Esophagus muscularis mucosa (tissue), 4 donors: ENCODE measurements around the gene GLT8D2. TPM values are rescaled to one million over a fixed set of nuclear protein-coding genes. Genes with fewer than 3 reads are reported as not detected.

Experiments used
- DNase-seq: peaks from one replicate; pipeline ENCODE4 v3.0.0-alpha.2; 2017; ENCODE audit errors: extremely low spot score
- H3K27ac ChIP-seq, 4 donors: fragments of 200-600 bp; sonication (generic); replicated peaks in 1 of 4; 1 replicate in 3 of 4; 2 replicates in 1 of 4; pipeline ENCODE4 v1.5.1; 2016 to 2019; ENCODE audit warnings: mild to moderate bottlenecking in 1 of 4
- H3K27me3 ChIP-seq, 4 donors: fragments of 200-600 bp; sonication (generic); one replicate each; pipeline versions ENCODE4 v1.5.1 to v1.6.0; 2016 to 2019
- H3K36me3 ChIP-seq, 4 donors: fragments of 200-600 bp; sonication (generic); one replicate each; pipeline ENCODE4 v1.5.1; 2016 to 2019
- H3K4me1 ChIP-seq, 4 donors: fragments of 200-600 bp; sonication (generic); one replicate each; pipeline ENCODE4 v1.5.1; 2016 to 2019
- H3K4me3 ChIP-seq, 4 donors: fragments of 200-600 bp; sonication (generic); 1 replicate in 2 of 4; 2 replicates in 2 of 4; pipeline ENCODE4 v1.5.1; 2016 to 2019; ENCODE audit warnings: mild to moderate bottlenecking in 4 of 4, moderate library complexity in 1 of 4
- H3K9me3 ChIP-seq, 4 donors: fragments of 200-600 bp; sonication (generic); 1 replicate in 3 of 4; 2 replicates in 1 of 4; pipeline ENCODE4 v1.5.1; 2016 to 2019
- CTCF ChIP-seq, 3 experiments: fragments of 200-600 bp in 2 of 3; fragments of 450-650 bp in 1 of 3; sonication (generic) in 2 of 3; IDR thresholded peaks; one replicate each; pipeline ENCODE4 v1.5.1; 2017 to 2019; ENCODE audit warnings: antibody characterized with exemption in 3 of 3, mild to moderate bottlenecking in 2 of 3, moderate library complexity in 1 of 3
- EP300 ChIP-seq: sonication (generic); formaldehyde crosslinking; IDR thresholded peaks from one replicate; pipeline ENCODE4 v1.6.1; 2017; ENCODE audit warnings: antibody characterized with exemption
- POLR2A ChIP-seq: fragments of 450-650 bp; IDR thresholded peaks from one replicate; pipeline ENCODE4 v1.6.1; 2017; ENCODE audit warnings: antibody characterized with exemption, moderate library complexity, mild to moderate bottlenecking, low read depth
- POLR2AphosphoS5 ChIP-seq, 2 donors: sonication (generic); formaldehyde crosslinking; IDR thresholded peaks; one replicate each; pipeline ENCODE4 v1.6.1; 2017; ENCODE audit warnings: antibody characterized with exemption in 2 of 2
- WGBS: methylation state at CpG from one replicate; pipeline ENCODE4 v1.1.5; 2018; 5-methylcytosine and 5-hydroxymethylcytosine counted together
- intact Hi-C: fragments of 100-400 bp; cut with DNase I; formaldehyde crosslinking; loops from one replicate; pipeline ENCODE4 v1.15.1; 2023
- total RNA-seq, 4 donors: library from RNA; depleted of rRNA; stranded (reverse); fragments of >200 nt; gene quantifications; one replicate each; pipeline versions ENCODE4 v1.1.0 to v1.2.1, GENCODE V29; 2016

GLT8D2 gene
- total RNA-seq, 4 donors from 2014 or later, result 7.1 to 13.6 (median 11.0) TPM

GRCh38 chr12:103969391-103969790 is 80.6 kb downstream of the GLT8D2 start:
- 36% methylated on average over 2 of the region's 2 CpGs for WGBS
- no peak for TF ChIP-seq EP300
- no peak for TF ChIP-seq POLR2A
- no peak for TF ChIP-seq CTCF (IDR thresholded peaks at IDR 0.05)
- no peak for TF ChIP-seq POLR2AphosphoS5 (IDR thresholded peaks at IDR 0.05)
- Histone ChIP-seq H3K27ac (peak overlapping the region in 1 of 4 donors; percentile 15), H3K9me3 (no peaks in the 10 kb centered on the region), H3K4me1 (peaks cover 37 to 73% (median 69%) of the 10 kb centered on the region in 4 donors), H3K4me3 (no peak overlapping the region), H3K27me3 (no peaks in the 10 kb centered on the region), H3K36me3 (peaks cover 0 to 5% (median 0%) of the 10 kb centered on the region in 4 donors)
- DNase-seq, result no peak
- intact Hi-C loops, result loop anchor here (5.0 kb wide), 1 partner anchor 93 kb away; the partner anchor contains the start of gene HCFC2

- TF ChIP-seq POLR2A, result no peak
- no peak for TF ChIP-seq POLR2AphosphoS5 (IDR thresholded peaks at IDR 0.05)
- no peak for TF ChIP-seq EP300
- no peak for TF ChIP-seq CTCF (IDR thresholded peaks at IDR 0.05)
- Histone ChIP-seq H3K27me3 (no peaks in the 10 kb centered on the region), H3K4me1 (peaks cover 48 to 69% (median 67%) of the 10 kb centered on the region in 4 donors), H3K36me3 (no peaks in the 10 kb centered on the region), H3K27ac (peak overlapping the region; percentile 95 to 98 (median 97)), H3K4me3 (peak overlapping the region; percentile 84 to 96 (median 92)), H3K9me3 (no peaks in the 10 kb centered on the region)
- DNase-seq, result no peak
- 9% methylated on average over 1 of the region's 1 CpG for WGBS
- intact Hi-C loops, result loop anchor here (5.0 kb wide), 1 partner anchor 96 kb away; the partner anchor contains the start of gene HCFC2
These were observed 83.3 kb downstream of the GLT8D2 start for GRCh38 chr12:103966736-103967135.

GRCh38 chr12:103965590-103966504 is 84.1 kb downstream of the GLT8D2 start, which contains the start of gene TDG:
TDG (plus strand) TSS chr12:103965872; CDS start chr12:103966038, 166 bp downstream.
- WGBS, result 0% methylated on average over 29 of the region's 64 CpGs
- TF ChIP-seq POLR2A, result peak; percentile 64
- TF ChIP-seq CTCF (IDR thresholded peaks at IDR 0.05), result peak in 2 of 3 experiments; percentile 10 to 22
- no peak for TF ChIP-seq EP300
- TF ChIP-seq POLR2AphosphoS5 (IDR thresholded peaks at IDR 0.05), result peak; percentile 97 to 100
- no peaks in the 10 kb centered on the region for H3K27me3 ChIP-seq
- peaks cover 48 to 61% (median 58%) of the 10 kb centered on the region in 4 donors for H3K4me1 ChIP-seq
- peak within 1 kb of the TSS; percentile 95 to 98 (median 97) for H3K27ac ChIP-seq
- intact Hi-C loops, result loop anchor here (5.0 kb wide), 1 partner anchor 96 kb away; the partner anchor contains the start of gene HCFC2
- peak within 1 kb of the TSS; percentile 84 to 96 (median 92) for H3K4me3 ChIP-seq
- H3K36me3 ChIP-seq, result no peaks in the 10 kb centered on the region
- no peaks in the 10 kb centered on the region for H3K9me3 ChIP-seq
- peak; percentile 99 for DNase-seq

- Histone ChIP-seq H3K4me1 (peaks cover 48 to 58% (median 54%) of the 10 kb centered on the region in 4 donors), H3K9me3 (no peaks in the 10 kb centered on the region), H3K36me3 (no peaks in the 10 kb centered on the region), H3K27ac (peak overlapping the region; percentile 95 to 98 (median 97)), H3K27me3 (no peaks in the 10 kb centered on the region), H3K4me3 (peak overlapping the region; percentile 84 to 96 (median 92))
- 0% methylated on average over 9 of the region's 11 CpGs for WGBS
- intact Hi-C loops, result loop anchor here (5.0 kb wide), 1 partner anchor 97 kb away; the partner anchor contains the start of gene HCFC2
- DNase-seq, result no peak
- TF ChIP-seq EP300, result no peak
- no peak for TF ChIP-seq POLR2A
- TF ChIP-seq CTCF (IDR thresholded peaks at IDR 0.05), result no peak
These were observed 84.8 kb downstream of the GLT8D2 start for GRCh38 chr12:103965255-103965589.
